HCT116 (cell line): ENCODE results near the gene UBE3C. TPM values are rescaled to one million over a fixed set of nuclear protein-coding genes. Genes with fewer than 3 reads are reported as not detected.

Experiments used
- ATAC-seq: fragments of 200-7000 bp; cut with Tn5 transposase; 2 replicates; pipeline ENCODE4 v1.9.1; 2020; ENCODE audit warnings: mild to moderate bottlenecking, moderate library complexity
- BruUV-seq: library from RNA; stranded (reverse); fragments of 400-500 nt; replicated peaks from 2 replicates; lab custom pipeline; 2021; lab: Mats Ljungman, UMichigan
- CTCF ChIA-PET: fragments of 300-600 bp; sonication (Branson Sonifier 250); formaldehyde crosslinking; loops from one replicate; lab custom pipeline; 2021; ENCODE audit warnings: antibody characterized with exemption; lab: Charles Lee
- POLR2A ChIA-PET: fragments of 300-600, 350-600 bp; sonication (Branson Sonifier 250); formaldehyde crosslinking; loops from one replicate; lab custom pipeline; 2021; ENCODE audit warnings: antibody characterized with exemption; lab: Charles Lee
- RAD21 ChIA-PET, 2 experiments: fragments of 300-600 bp; sonication (Branson Sonifier 250); formaldehyde crosslinking; loops; one replicate each; lab custom pipeline; 2023; ENCODE audit warnings: low total read pairs in 2 of 2; ENCODE audit not compliant: uncharacterized antibody in 2 of 2, unreplicated experiment in 2 of 2, low non-redundant PET in 1 of 2; lab: Charles Lee
- DNase-seq: peaks from one replicate; pipeline ENCODE4 v3.0.0-alpha.2; 2010; ENCODE audit warnings: low read depth, low spot score
- H2AFZ ChIP-seq: fragments of 200-600 bp; shearing (Covaris generic), sonication (generic); 2 replicates; pipeline ENCODE4 v1.6.1; 2017; ENCODE audit warnings: low read depth, mixed run types, mixed read lengths, antibody characterized with exemption, low read length; ENCODE audit not compliant: poor library complexity, severe bottlenecking
- H3K27ac ChIP-seq: 2 replicates; pipeline ENCODE4 v1.5.1; 2012; ENCODE audit warnings: low read depth, low read length
- H3K27me3 ChIP-seq: fragments of 200-600 bp; sonication (generic); 2 replicates; pipeline ENCODE4 v1.6.1; 2016; ENCODE audit warnings: mixed run types, low read length, mixed read lengths; ENCODE audit not compliant: insufficient read depth
- H3K36me3 ChIP-seq, 2 experiments: fragments of 200-500 bp in 1 of 2; fragments of 200-600 bp in 1 of 2; sonication (Bioruptor generic) in 1 of 2; sonication (generic) in 1 of 2; 2 replicates each; pipeline versions ENCODE4 v1.5.1 to v1.6.1; 2014 to 2016; ENCODE audit warnings: low read length in 2 of 2, inconsistent platforms in 1 of 2, mixed read lengths in 1 of 2, mixed run types in 1 of 2; ENCODE audit not compliant: insufficient read depth in 2 of 2, control insufficient read depth in 1 of 2
- H3K4me1 ChIP-seq, 2 experiments: fragments of 200-600 bp in 1 of 2; sonication (generic) in 1 of 2; 2 replicates each; pipeline versions ENCODE4 v1.5.1 to v1.6.1; 2012 to 2017; ENCODE audit warnings: low read length in 2 of 2, inconsistent platforms in 1 of 2, mild to moderate bottlenecking in 1 of 2, mixed read lengths in 1 of 2, mixed run types in 1 of 2, moderate library complexity in 1 of 2; ENCODE audit not compliant: insufficient read depth in 2 of 2, control insufficient read depth in 1 of 2
- H3K4me2 ChIP-seq: fragments of 200-600 bp; sonication (generic); 2 replicates; pipeline ENCODE4 v1.6.1; 2017; ENCODE audit warnings: mixed run types, low read length, mixed read lengths
- H3K4me3 ChIP-seq, 2 experiments: fragments of 200-600 bp in 1 of 2; sonication (generic) in 1 of 2; replicated peaks in 1 of 2; 2 replicates each; pipeline ENCODE4 v1.5.1; 2011 to 2016; ENCODE audit warnings: low read length in 2 of 2, control low read depth in 1 of 2, low read depth in 1 of 2, mild to moderate bottlenecking in 1 of 2, mixed read lengths in 1 of 2, mixed run types in 1 of 2
- H3K79me2 ChIP-seq: fragments of 200-600 bp; sonication (generic); 2 replicates; pipeline ENCODE4 v1.6.1; 2017; ENCODE audit warnings: mild to moderate bottlenecking, mixed run types, low read length, moderate library complexity, mixed read lengths; ENCODE audit not compliant: insufficient read depth
- H3K9ac ChIP-seq: fragments of 200-600 bp; sonication (generic); 2 replicates; pipeline ENCODE4 v1.6.1; 2016; ENCODE audit warnings: low read length, mixed read lengths
- H3K9me2 ChIP-seq: fragments of 200-600 bp; sonication (generic), shearing (Covaris generic); 2 replicates; pipeline ENCODE4 v1.6.1; 2017; ENCODE audit warnings: mixed run types, mild to moderate bottlenecking, moderate library complexity; ENCODE audit not compliant: insufficient read depth
- H3K9me3 ChIP-seq, 2 experiments: fragments of 200-500 bp in 1 of 2; fragments of 200-600 bp in 1 of 2; sonication (Bioruptor generic) in 1 of 2; sonication (generic) in 1 of 2; 2 replicates each; pipeline ENCODE4 v1.6.1; 2014 to 2017; ENCODE audit warnings: low read length in 2 of 2, mixed read lengths in 2 of 2, inconsistent platforms in 1 of 2, low read depth in 1 of 2, mild to moderate bottlenecking in 1 of 2, mixed run types in 1 of 2, moderate library complexity in 1 of 2; ENCODE audit not compliant: control insufficient read depth in 1 of 2, insufficient read depth in 1 of 2
- H4K20me1 ChIP-seq: fragments of 200-600 bp; sonication (generic), shearing (Covaris generic); 2 replicates; pipeline ENCODE4 v1.6.1; 2017; ENCODE audit warnings: mixed run types, mild to moderate bottlenecking, moderate library complexity; ENCODE audit not compliant: insufficient read depth
- ATF3 ChIP-seq: IDR thresholded peaks from 2 replicates; pipeline ENCODE4 v1.6.1; 2012
- CEBPB ChIP-seq: IDR thresholded peaks from 2 replicates; pipeline ENCODE4 v1.6.1; 2012; ENCODE audit warnings: low read depth
- EGR1 ChIP-seq: IDR thresholded peaks from 2 replicates; pipeline ENCODE4 v1.6.1; 2012; ENCODE audit warnings: low read depth
- EZH2 ChIP-seq: fragments of 200-600 bp; sonication (generic); IDR thresholded peaks from 2 replicates; pipeline ENCODE4 v1.6.1; 2017; ENCODE audit warnings: antibody characterized with exemption, mixed run types
- EZH2phosphoT487 ChIP-seq: fragments of 200-600 bp; IDR thresholded peaks from 2 replicates; pipeline ENCODE4 v1.6.1; 2018; ENCODE audit warnings: antibody characterized with exemption, borderline replicate concordance
- JUND ChIP-seq: IDR thresholded peaks from 2 replicates; pipeline ENCODE4 v1.6.1; 2012
- MAX ChIP-seq: IDR thresholded peaks from 2 replicates; pipeline ENCODE4 v1.6.1; 2012
- POLR2AphosphoS5 ChIP-seq: IDR thresholded peaks from 2 replicates; pipeline ENCODE4 v1.6.1; 2011; ENCODE audit warnings: mild to moderate bottlenecking, low read depth, low read length, moderate library complexity
- RAD21 ChIP-seq: IDR thresholded peaks from 2 replicates; pipeline ENCODE4 v1.6.1; 2012; ENCODE audit warnings: low read depth, mild to moderate bottlenecking
- REST ChIP-seq: IDR thresholded peaks from 2 replicates; pipeline ENCODE4 v1.6.1; 2012; ENCODE audit warnings: low read depth
- ZBTB33 ChIP-seq: IDR thresholded peaks from 2 replicates; pipeline ENCODE4 v1.6.1; 2011; ENCODE audit warnings: mild to moderate bottlenecking, low read length, moderate library complexity; ENCODE audit not compliant: insufficient replicate concordance; ENCODE audit errors: extremely low read depth
- intact Hi-C: fragments of 100-400 bp; cut with micrococcal nuclease; formaldehyde crosslinking; loops from 2 replicates; pipeline ENCODE4 v1.10.0; 2022
- total RNA-seq: library from RNA; stranded (reverse); gene quantifications from one replicate; pipeline ENCODE4 v1.2.1, GENCODE V29; 2021; ENCODE audit not compliant: unreplicated experiment

The UBE3C gene
- total RNA-seq, 1 experiment from 2014 or later = 68.3 TPM

- no peak overlapping the region for H2AFZ ChIP-seq
- peaks cover 97% of the 10 kb centered on the region for H3K79me2 ChIP-seq
- no peak for TF ChIP-seq POLR2AphosphoS5
- TF ChIP-seq ZBTB33 = no peak
- no peak for TF ChIP-seq RAD21
- no peak for TF ChIP-seq JUND
- no peak for TF ChIP-seq EZH2
- no peak for TF ChIP-seq CEBPB
- TF ChIP-seq ATF3 = no peak
- no peak for TF ChIP-seq MAX
- TF ChIP-seq REST = no peak
- TF ChIP-seq EZH2phosphoT487 = no peak
- no peak for TF ChIP-seq EGR1
- TSS peak; percentile 32 for BruUV-seq
- no peak overlapping the region for H3K4me2 ChIP-seq
- ATAC-seq (no peak), DNase-seq (no peak)
- POLR2A ChIA-PET = no interaction called here
- H3K9ac ChIP-seq = no peak overlapping the region
- CTCF ChIA-PET = no interaction called here
- intact Hi-C loops = no loop called here
- RAD21 ChIA-PET = no interaction called here
- H3K27ac ChIP-seq = no peak overlapping the region
- H4K20me1 ChIP-seq = peaks cover 23% of the 10 kb centered on the region; the same call in 1 of the 2 replicates
- no peaks in the 10 kb centered on the region for H3K27me3 ChIP-seq
- H3K9me3 ChIP-seq = no peaks in the 10 kb centered on the region
- H3K9me2 ChIP-seq = no peaks in the 10 kb centered on the region
- H3K36me3 ChIP-seq = peaks cover 11 to 28% of the 10 kb centered on the region in 2 experiments
- H3K4me3 ChIP-seq = no peak overlapping the region
- H3K4me1 ChIP-seq = no peaks in the 10 kb centered on the region
These were observed 27.3 kb downstream of the UBE3C start for GRCh38 chr7:157165987-157166386.
